ENCODE measurements around the gene KIR2DL1.
"Not testable (repeated sequence)": the region's sequence is repeated elsewhere in the genome, so short reads cannot be mapped to it uniquely, and the experiment has no call there.

The KIR2DL1 gene

DNA sequence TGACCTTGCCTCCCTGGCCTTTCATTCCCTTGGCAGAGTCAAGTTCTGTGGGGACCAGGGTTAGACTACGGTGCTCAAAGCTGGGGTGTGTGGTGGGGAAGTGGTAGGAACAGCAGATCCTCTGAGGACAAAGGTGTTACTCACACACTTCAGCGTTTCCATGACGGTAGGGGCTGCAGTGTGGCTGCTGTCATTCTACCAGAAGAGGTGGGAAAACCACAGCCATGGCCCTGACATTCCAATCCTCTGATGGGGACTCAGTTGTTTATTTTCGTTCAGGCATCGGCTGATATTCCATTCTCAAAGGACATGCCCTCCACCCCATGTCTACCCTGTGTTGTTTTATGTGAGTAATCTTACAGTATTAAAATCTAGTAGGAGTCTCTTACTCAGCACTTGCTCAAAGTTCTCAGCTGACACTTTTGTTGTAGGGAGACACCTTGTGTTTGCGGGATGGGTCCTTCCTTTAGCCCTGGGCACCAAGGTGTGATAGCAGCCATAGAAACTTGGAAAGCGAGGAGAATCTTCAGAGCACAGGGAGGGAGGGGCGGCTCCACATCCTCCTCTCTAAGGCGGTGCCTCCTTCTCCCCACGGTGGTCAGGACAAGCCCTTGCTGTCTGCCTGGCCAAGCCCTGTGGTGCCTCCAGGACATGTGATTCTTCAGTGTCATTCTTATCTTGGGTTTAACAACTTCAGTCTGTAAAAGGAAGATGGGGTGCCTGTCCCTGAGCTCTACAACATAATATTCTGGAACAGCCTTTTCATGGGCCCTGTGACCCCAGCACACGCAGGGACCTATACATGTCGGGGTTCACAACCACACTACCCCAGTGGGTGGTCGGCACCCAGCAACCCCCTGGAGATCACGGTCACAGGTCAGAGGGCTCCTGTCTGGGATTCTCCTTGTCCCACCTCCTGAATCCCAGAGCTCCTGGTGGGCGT lies 1.7 kb downstream of the KIR2DL1 start:
- not testable (repeated sequence) for DNase-seq

DNA sequence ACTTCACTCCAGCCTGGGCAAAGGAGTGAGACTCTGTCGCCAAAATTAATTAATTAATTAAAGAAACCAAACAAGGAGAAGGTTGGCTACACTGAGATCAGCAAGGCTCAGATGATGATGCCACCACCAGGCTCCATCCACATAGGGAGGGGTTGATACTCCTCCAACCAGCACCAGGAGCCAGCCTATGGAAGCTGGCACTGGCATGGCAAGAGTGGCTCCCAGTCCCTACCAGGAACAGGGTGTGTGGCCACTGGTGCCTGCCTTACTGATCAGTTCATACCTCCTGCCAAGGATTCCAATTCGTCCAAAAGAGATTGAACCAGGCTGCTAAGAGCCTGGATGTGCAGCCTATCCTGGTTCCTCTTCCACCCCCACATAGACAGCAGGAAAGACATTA lies 3.1 kb downstream of the KIR2DL1 start:
- not testable (repeated sequence) for DNase-seq

DNA sequence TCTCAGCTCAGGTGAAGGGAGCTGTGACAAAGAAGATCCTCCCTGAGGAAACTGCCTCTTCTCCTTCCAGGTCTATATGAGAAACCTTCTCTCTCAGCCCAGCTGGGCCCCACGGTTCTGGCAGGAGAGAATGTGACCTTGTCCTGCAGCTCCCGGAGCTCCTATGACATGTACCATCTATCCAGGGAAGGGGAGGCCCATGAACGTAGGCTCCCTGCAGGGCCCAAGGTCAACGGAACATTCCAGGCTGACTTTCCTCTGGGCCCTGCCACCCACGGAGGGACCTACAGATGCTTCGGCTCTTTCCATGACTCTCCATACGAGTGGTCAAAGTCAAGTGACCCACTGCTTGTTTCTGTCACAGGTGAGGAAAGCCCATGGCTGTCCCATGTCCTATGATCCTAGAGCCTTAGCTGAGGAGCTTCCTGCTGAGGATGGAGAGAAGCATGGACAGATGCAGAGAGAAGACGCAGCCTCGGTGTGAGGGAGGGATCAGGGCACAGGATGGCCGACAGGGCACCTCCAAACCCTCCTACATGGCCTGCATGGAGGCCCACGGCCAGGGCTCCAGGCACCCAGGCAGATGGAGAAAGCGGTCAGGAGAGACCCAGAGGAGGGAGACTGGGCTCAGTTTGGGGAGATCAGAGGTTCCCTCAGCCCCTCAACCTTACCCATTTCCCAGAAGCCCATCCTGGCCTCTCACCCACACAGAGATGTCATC lies 5.7 kb downstream of the KIR2DL1 start:
- not testable (repeated sequence) for DNase-seq

DNA sequence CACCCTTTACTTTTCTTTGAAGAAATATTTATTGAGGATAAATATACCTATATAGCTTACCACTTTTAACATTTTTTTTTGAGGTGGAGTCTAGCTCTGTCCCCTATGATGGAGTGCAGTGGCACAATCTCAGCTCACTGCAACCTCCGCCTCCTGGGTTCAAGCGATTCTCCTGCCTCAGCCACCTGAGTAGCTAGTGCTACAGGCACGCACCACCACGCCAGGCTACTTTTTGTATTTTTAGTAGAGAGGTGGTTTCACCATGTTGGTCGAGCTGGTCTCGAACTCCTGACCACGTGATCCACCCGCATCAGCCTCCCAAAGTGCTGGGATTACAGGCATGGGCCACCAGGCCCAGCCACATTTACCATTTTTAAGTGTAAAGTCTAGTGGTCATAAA lies 6.2 kb downstream of the KIR2DL1 start:
- DNase-seq, result not testable (repeated sequence)

DNA sequence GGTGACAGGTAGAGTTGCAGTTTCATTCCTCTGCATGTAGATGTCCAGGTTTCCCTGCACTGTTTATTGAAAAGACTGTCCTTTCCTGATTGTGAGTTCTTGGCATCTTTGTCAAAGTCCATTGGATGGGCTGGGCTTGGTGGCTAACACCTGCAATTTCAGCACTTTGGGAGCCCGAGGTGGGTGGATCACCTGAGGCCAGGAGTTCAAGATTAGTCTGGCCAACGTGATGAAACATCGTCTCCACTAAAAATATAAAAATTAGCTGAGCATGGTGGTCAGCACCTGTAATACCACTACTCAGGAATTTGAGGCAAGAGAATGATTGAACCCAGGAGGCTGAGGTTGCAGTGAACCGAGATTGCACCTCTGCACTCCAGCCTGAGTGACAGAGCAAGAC lies 8.3 kb downstream of the KIR2DL1 start:
- DNase-seq, result not testable (repeated sequence)

DNA sequence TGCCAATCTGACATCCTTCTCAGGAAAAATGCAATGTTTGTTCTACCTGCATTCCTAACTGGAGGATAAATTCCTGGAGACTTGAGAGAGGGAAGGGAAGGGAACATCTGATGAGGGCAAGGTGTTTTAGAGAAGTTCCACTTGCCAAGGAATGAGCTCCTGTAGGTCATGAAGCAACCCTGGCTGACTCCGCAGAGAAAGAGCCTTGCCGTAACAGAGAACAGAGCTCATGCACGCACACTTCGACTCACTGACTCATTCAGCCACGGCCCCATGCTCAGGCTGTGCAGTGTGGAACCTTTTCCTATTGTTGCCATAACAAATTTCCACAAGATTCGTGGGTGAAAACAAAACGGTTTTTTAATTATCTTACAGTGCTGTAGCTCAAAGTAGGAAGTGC lies 9.3 kb downstream of the KIR2DL1 start:
- not testable (repeated sequence) for DNase-seq

DNA sequence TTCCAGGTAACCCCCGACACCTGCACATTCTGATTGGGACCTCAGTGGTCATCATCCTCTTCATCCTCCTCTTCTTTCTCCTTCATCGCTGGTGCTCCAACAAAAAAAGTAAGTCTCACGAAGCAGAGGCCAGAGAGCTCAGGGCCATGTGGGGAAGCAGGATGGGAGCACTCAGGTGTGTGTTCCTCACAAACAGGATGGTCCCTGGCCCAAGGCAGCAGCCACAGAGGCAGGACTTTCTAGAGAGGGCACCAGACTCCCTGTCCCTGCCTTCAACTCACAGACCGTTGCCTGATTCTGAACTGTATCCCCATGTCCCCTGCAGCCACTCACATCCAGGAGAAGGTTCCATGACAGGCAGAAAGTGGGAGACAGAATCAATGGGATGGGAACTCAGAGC lies 13.3 kb downstream of the KIR2DL1 start:
- DNase-seq, result not testable (repeated sequence)

DNA sequence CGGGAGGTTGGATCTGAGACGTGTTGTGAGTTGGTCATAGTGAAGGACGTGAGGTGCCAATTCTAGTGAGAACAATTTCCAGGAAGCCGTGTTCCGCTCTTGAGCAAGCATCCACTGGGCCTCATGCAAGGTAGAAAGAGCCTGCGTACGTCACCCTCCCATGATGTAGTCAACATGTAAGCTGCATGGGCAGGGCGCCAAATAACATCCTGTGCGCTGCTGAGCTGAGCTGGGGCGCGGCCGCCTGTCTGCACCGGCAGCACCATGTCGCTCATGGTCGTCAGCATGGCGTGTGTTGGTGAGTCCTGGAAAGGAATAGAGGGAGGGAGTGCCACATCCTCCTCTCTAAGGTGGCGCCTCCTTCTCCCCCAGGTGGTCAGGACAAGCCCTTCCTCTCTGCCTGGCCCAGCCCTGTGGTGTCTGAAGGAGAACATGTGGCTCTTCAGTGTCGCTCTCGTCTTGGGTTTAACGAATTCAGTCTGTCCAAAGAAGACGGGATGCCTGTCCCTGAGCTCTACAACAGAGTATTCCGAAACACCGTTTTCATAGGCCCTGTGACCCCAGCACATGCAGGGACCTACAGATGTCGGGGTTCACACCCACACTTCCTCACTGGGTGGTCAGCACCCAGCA lies 16.6 kb downstream of the KIR2DL1 start:
- DNase-seq, result not testable (repeated sequence)

DNA sequence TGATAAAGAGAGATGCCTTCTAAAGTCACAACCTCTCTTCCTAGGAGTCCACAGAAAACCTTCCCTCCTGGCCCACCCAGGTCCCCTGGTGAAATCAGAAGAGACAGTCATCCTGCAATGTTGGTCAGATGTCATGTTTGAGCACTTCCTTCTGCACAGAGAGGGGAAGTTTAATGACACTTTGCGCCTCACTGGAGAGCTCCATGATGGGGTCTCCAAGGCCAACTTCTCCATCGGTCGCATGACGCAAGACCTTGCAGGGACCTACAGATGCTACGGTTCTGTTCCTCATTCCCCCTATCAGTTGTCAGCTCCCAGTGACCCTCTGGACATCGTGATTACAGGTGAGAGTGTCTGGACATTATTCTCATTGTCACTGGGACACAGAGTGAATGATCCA lies 18.6 kb downstream of the KIR2DL1 start:
- DNase-seq, result not testable (repeated sequence)

DNA sequence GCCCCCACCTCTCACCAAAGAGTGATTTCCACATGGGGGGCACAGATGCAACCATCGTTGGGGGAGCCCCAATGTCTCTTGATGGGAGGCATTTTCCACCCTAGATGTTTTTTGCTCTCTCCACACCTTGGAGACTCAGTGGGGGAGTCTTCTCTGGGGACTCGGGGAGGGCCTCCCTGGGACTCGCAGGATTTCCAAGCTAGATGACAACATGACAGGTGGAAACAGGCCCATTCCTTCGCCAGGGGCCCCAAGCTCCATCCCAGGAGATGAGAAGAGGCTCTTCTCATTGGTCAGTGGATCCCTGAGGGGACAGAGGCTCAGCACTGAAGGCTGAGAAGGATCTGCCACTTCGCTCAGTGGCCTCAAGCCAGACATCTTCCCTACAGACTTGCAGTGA lies 21.1 kb downstream of the KIR2DL1 start:
- no peak for DNase-seq

DNA sequence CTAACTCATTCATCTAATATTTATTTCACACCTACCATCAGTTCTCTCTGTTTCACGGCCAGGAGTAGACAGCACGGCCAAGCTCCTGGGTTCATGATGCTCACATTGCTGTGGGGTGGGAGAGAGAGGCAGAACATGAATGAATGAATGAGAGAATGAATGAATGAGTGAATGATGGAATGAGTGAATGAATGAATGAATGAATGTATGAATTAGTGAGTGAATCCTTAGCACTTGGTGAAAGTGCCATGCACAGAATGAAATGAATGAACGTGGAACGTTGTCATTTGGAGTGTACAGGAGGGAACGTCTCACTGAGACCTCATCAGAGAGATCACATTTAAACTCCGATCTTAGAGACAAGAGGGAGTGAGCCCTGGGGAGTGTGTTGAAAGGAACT lies 21.9 kb downstream of the KIR2DL1 start:
- DNase-seq, result no peak

DNA sequence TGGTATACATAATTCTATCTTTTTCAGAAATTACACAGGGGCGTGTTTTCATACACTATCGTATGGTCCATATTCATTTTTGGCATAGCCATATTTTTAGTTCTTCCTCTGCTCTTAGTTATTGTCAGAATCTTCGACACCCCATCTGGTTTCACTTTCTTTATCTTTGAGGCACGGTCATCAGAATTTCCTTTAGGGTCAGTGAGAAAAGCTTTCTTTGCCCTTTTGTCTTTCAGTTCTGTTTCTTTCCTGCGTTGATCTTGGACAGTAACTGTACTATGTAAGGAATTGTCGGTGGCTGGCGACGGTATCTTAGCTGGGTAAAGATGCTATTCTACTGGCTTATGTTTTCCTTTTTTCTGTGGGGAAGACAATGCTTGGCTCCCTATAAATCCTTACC lies 23.2 kb downstream of the KIR2DL1 start:
- DNase-seq, result no peak

DNA sequence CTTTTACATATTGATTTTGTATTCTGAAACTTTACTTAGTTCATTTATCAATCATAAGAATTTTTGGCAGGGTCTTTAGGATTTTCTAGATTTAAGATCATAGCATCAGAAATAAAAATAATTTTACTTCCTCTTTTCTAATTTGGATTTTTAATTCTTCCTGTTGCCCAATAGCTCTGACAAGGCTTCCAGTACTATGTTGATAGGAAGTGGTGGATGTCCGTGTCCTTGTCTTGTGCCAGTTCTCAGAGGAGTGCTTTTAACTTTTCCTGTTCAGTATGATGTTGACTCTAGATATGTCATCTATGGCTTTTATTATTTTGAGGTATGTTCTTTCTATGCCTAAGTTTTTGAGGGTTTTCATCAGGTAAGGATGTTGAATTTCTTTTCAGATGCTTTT lies 26.2 kb downstream of the KIR2DL1 start:
- no peak for DNase-seq

DNA sequence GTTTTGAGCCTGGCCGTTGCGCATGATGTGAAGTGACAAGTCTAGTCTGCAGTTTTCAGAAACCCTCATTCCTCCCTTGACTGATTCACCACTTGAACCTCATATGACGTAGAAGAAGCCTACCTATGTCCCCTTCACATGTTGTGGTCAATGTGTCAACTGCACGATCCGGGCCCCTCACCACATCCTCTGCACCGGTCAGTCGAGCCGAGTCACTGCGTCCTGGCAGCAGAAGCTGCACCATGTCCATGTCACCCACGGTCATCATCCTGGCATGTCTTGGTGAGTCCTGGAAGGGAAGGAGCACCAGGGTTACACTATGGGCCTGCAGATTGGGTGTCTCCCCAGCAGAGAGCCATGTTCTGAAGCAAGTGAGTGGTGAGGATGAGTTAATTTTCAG lies 33.8 kb downstream of the KIR2DL1 start, which contains the start of gene KIR2DL4:
Gene KIR2DL4, plus strand, starts transcription at position 201 of the 400 bp plus-strand sequence. Its CDS starts 42 bp downstream, at position 243.
- DNase-seq, result no peak

DNA sequence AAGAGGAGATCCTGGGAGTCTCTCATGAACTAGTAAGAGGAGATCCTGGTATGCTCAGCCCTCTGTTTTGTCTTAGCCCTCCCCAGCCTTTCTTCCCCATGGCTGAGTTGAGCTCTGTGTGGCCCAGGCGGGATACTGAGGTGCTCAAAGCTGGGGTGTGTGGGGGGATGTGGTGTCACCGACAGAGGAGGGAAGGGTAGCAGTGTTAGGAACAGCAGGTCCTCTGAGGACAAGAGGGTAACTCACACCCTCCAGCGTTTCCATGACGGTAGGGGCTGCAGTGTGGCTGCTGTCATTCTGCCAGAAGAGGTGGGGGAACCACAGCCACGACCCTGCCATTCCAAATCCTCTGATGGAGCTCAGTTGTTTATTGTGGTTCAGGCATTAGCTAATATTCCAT lies 34.5 kb downstream of the KIR2DL1 start:
- DNase-seq, result no peak

DNA sequence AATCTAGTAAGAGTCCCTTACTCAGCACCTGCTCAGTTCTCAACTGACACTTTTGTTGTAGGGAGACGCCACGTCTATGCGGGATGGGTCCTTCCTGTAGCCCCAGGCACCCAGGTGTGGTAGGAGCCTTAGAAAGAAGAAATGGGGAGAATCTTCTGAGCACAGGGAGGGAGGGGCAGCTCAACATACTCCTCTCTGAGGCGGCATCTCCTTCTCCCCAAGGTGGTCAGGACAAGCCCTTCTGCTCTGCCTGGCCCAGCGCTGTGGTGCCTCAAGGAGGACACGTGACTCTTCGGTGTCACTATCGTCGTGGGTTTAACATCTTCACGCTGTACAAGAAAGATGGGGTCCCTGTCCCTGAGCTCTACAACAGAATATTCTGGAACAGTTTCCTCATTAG lies 35.0 kb downstream of the KIR2DL1 start:
- no peak for DNase-seq

DNA sequence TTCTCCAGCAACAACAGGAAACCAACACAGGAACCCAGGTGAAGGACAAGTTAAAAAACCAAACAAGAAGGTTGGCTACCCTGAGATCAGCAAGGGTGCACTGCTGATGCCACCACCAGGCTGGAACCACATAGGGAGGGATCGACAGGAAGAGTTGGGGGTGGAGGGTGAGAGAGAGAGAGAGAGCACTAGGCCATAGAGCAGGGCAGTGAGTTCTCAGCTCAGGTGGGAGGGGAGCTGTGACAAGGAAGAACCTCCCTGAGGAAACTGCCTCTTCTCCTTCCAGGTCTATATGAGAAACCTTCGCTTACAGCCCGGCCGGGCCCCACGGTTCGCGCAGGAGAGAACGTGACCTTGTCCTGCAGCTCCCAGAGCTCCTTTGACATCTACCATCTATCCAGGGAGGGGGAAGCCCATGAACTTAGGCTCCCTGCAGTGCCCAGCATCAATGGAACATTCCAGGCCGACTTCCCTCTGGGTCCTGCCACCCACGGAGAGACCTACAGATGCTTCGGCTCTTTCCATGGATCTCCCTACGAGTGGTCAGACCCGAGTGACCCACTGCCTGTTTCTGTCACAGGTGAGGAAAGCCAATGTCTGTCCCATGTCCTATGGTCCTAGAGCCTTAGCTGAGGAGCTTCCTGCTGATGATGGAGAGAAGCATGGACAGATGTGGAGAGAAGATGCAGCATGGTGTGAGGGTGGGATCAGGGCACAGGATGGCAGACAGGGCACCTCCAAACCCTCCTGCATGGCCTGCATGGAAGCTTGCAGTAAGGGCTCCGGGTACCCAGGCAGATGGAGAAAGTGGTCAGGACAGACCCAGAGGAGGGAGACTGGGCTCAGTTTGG lies 36.3 kb downstream of the KIR2DL1 start:
- no peak for DNase-seq

DNA sequence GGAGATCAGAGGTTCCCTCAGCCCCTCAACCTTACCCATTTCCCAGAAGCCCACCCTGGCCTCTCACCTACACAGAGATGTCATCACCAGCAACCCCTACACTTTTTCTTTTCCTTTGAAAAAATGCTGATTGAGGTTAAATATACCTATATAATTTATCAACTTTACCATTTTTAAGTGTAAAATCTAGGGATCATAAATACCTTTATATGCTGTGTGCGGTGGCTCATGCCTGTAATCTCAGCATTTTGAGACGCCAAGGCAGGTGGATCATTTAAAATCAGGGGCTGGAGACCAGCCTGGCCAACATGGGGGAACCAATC lies 36.9 kb downstream of the KIR2DL1 start:
- DNase-seq, result no peak

DNA sequence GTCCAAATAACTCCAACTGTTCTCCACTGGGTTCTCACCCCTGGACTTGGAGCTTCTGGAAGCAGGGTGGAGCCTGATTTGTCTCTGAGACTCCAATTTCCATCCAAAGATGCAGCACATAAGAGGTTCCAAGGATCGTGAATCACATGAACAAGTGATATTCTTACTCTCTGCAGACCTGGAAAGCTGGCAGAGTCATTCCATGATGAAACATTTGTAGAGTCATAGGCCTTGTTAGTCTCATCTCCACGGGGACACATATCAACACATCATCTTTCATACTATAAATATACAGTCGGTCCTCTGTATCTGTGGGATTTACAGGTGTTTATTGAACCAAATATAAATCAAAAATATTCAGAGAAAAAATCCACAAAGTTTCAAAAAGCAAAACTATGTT lies 45.0 kb downstream of the KIR2DL1 start:
- not testable (repeated sequence) for DNase-seq

DNA sequence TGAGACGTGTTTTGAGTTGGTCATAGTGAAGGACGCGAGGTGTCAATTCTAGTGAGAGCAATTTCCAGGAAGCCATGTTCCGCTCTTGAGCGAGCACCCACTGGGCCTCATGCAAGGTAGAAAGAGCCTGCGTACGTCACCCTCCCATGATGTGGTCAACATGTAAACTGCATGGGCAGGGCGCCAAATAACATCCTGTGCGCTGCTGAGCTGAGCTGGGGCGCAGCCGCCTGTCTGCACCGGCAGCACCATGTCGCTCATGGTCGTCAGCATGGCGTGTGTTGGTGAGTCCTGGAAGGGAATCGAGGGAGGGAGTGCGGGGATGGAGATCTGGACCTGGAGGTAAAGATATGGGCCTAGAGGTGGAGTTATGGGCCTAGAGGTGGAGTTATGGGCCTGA lies 46.7 kb downstream of the KIR2DL1 start, which contains the start of gene KIR3DL1:
Gene KIR3DL1, plus strand, starts transcription at position 218 of the 400 bp plus-strand sequence.
- DNase-seq, result not testable (repeated sequence)

DNA sequence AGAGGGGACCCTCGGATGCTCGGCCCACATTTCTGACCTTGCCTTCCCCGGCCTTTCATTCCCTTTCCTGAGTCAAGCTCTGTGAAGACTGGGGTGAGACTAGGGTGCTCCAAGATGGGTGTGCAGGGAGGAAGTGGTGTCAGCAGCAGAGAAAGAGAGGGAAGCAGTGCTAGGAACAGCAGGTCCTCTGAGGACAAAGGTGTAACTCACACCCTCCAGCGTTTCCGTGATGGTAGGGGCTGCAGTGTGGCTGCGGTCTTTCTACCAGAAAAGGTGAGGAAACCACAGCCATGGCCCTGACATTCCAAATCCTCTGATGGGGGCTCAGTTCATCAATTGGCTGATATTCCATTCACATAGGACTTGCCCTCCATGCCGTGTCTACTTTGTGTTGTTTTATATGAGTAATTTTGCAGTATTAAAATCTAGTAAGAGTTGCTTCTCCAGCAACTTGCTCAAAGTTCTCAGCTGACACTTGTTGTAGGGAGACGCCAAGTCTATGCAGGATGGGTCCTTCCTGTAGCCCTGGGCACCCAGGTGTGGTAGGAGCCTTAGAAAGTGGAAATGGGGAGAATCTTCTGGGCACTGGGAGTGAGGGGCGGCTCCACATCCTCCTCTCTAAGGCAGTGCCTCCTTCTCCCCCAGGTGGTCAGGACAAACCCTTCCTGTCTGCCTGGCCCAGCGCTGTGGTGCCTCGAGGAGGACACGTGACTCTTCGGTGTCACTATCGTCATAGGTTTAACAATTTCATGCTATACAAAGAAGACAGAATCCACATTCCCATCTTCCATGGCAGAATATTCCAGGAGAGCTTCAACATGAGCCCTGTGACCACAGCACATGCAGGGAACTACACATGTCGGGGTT lies 48.3 kb downstream of the KIR2DL1 start:
- DNase-seq, result no peak

Measured in KG1 (cell line).